Type B pancreatic cell (in vitro differentiated cells): ENCODE data around the gene HOOK2. TPM values are rescaled to one million over a fixed set of nuclear protein-coding genes. Genes with fewer than 3 reads are reported as not detected.

Experiments
- DNase-seq: peaks from one replicate; pipeline ENCODE4 v3.0.0; 2021; ENCODE audit warnings: mixed read lengths; ENCODE audit not compliant: unreplicated experiment; ENCODE audit errors: extremely low spot score
- H3K27ac Mint-ChIP-seq: 2 replicates; pipeline ENCODE4 v1.8.0; 2021; ENCODE audit warnings: mild to moderate bottlenecking, mixed read lengths
- H3K27me3 Mint-ChIP-seq: 2 replicates; pipeline ENCODE4 v1.8.0; 2021; ENCODE audit warnings: mixed read lengths
- H3K36me3 Mint-ChIP-seq: 2 replicates; pipeline ENCODE4 v1.8.0; 2021; ENCODE audit warnings: mixed read lengths
- H3K4me1 Mint-ChIP-seq: one replicate; pipeline ENCODE4 v1.8.0; 2021; ENCODE audit warnings: mixed read lengths; ENCODE audit not compliant: unreplicated experiment
- H3K4me3 Mint-ChIP-seq: 2 replicates; pipeline ENCODE4 v1.8.0; 2021; ENCODE audit warnings: mild to moderate bottlenecking, mixed read lengths
- H3K9me3 Mint-ChIP-seq: 2 replicates; pipeline ENCODE4 v1.8.0; 2021; ENCODE audit warnings: mixed read lengths
- CTCF ChIP-seq: fragments of 200-600 bp; sonication (generic); conservative IDR thresholded peaks from 2 replicates; pipeline ENCODE4 v1.5.0; 2021; ENCODE audit warnings: antibody characterized with exemption, mild to moderate bottlenecking
- total RNA-seq: library from RNA; stranded (reverse); gene quantifications from 2 replicates; pipeline ENCODE4 v1.2.1, GENCODE V29; 2021; ENCODE audit warnings: low replicate concordance

Gene HOOK2
- total RNA-seq, 1 donor from 2014 or later = 50.1 TPM

- H3K9me3 Mint-ChIP-seq = no peaks in the 10 kb centered on the region
- H3K4me1 Mint-ChIP-seq = peaks cover 23% of the 10 kb centered on the region
- peak within 1 kb of the TSS; percentile 95 for H3K27ac Mint-ChIP-seq
- H3K36me3 Mint-ChIP-seq = peaks cover 7% of the 10 kb centered on the region
- no peak for TF ChIP-seq CTCF
- peak within 1 kb of the TSS; percentile 96 for H3K4me3 Mint-ChIP-seq
- peak; percentile 83 for DNase-seq
- no peaks in the 10 kb centered on the region for H3K27me3 Mint-ChIP-seq
These were observed 51.5 kb downstream of the HOOK2 start, which contains the start of gene TNPO2 for GRCh38 chr19:12723641-12724426. Gene TNPO2, minus strand, starts transcription at chr19:12723932. Its CDS starts 2,955 bp downstream, at chr19:12720977.

GRCh38 chr19:12723381-12723640 lies 52.0 kb downstream of the HOOK2 start:
- Mint-ChIP-seq H3K4me3 (peak overlapping the region; percentile 96), H3K36me3 (peaks cover 7% of the 10 kb centered on the region), H3K4me1 (peaks cover 23% of the 10 kb centered on the region), H3K27ac (peak overlapping the region; percentile 95), H3K9me3 (no peaks in the 10 kb centered on the region), H3K27me3 (no peaks in the 10 kb centered on the region)
- TF ChIP-seq CTCF = no peak
- DNase-seq = no peak

- peak; percentile 93 for DNase-seq
- Mint-ChIP-seq H3K36me3 (peaks cover 7% of the 10 kb centered on the region), H3K27ac (peak overlapping the region; percentile 95), H3K9me3 (no peaks in the 10 kb centered on the region), H3K4me3 (peak overlapping the region; percentile 96), H3K27me3 (no peaks in the 10 kb centered on the region), H3K4me1 (peaks cover 23% of the 10 kb centered on the region)
- TF ChIP-seq CTCF = no peak
These were observed 52.6 kb downstream of the HOOK2 start for GRCh38 chr19:12722566-12723380.

DNA sequence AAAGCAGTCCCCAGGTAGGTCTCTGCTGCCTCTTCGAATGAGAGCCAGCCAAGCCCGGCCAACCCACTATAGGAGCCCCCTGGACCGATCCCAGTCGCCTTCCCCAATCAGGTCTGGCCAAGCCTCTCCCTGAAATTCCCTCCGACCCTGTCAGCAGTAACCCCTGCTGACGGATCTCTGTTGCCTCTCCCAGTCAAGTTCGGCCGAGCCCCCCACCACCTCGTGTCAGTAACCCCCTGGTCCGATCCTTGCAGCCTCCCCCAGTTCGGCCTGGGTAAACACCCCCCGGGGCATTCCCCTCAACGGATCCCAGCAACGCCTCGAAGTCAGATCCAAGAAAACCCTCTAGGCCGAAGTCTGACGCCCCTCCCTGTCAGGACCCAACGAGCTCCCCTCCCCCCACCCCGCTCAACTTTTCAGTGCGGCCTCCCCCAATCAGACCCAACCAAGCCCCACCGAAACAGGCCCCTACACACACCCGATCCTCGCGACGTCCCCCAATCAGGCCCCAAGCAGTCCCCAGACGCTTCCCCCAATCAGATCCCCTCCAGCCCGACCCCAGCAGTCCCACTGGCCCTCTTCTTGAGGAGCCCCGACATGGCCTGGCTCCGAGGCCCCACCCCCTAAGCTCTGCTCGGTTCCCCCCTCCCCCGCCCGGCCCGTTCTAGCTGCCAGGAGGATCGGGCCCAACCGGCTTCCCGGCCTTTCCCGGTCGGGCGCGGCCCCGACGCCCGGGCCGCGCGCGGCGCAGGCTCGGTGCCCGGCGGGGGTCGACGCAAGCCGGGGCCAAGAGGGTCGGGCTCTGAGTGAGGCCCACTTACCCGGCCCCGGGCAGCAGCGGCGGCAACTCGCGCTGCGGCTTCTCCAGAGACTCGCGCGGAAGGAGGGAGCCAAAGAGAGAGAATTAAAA lies 53.4 kb downstream of the HOOK2 start:
- TF ChIP-seq CTCF = no peak
- DNase-seq = peak; percentile 77
- peak overlapping the region; percentile 98 for H3K4me3 Mint-ChIP-seq
- peaks cover 23% of the 10 kb centered on the region for H3K4me1 Mint-ChIP-seq
- peaks cover 8% of the 10 kb centered on the region for H3K36me3 Mint-ChIP-seq
- H3K9me3 Mint-ChIP-seq = no peaks in the 10 kb centered on the region
- peak overlapping the region; percentile 95 for H3K27ac Mint-ChIP-seq
- no peaks in the 10 kb centered on the region for H3K27me3 Mint-ChIP-seq
